ENCODE measurements around the gene SPON2. TPM values are rescaled to one million over a fixed set of nuclear protein-coding genes. Genes with fewer than 3 reads are reported as not detected.

The SPON2 gene
- total RNA-seq, 1 donor from 2014 or later: 13.9 TPM

DNA sequence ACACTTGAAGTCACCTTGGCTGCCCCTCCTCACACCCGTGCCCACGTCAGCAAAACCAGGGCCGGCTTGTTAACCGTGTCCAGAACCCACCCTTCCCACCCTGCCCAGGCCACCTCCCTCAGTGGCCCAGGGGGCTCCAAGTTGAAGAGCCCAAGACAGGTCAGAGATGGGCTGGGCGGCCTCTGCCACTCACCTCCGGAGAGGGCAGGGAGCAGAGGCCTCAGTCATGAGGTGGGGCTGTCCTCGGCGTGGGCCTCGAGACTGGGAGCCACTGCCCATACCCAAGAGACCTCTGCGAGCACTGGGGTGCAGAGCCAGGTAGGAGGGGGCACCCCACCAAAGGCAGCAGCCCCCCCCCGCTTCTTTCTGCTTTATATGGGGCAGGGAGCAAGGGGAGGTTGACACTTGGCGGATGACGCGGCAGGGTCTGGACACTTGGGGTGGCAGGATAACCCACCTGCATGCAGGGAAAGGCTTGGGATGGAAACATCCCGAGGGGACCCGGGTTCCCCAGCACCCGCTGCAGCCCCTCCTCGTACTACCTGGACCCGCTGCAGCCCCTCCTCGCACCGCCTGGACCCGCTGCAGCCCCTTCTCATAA, 38.0 kb upstream of the SPON2 start:
- Histone ChIP-seq H3K36me3 (peaks cover 50% of the 10 kb centered on the region), H3K27ac (replicated peaks) (peak overlapping the region; percentile 85), H3K27me3 (ENCODE audit: low read depth) (no peaks in the 10 kb centered on the region), H3K9me3 (replicated peaks) (no peaks in the 10 kb centered on the region), H3K4me3 (peak overlapping the region; percentile 39), H3K4me1 (peaks cover 58% of the 10 kb centered on the region)
- TF ChIP-seq, protein P1, sequence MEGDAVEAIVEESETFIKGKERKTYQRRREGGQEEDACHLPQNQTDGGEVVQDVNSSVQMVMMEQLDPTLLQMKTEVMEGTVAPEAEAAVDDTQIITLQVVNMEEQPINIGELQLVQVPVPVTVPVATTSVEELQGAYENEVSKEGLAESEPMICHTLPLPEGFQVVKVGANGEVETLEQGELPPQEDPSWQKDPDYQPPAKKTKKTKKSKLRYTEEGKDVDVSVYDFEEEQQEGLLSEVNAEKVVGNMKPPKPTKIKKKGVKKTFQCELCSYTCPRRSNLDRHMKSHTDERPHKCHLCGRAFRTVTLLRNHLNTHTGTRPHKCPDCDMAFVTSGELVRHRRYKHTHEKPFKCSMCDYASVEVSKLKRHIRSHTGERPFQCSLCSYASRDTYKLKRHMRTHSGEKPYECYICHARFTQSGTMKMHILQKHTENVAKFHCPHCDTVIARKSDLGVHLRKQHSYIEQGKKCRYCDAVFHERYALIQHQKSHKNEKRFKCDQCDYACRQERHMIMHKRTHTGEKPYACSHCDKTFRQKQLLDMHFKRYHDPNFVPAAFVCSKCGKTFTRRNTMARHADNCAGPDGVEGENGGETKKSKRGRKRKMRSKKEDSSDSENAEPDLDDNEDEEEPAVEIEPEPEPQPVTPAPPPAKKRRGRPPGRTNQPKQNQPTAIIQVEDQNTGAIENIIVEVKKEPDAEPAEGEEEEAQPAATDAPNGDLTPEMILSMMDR (IDR thresholded peaks at IDR 0.05; ENCODE audit: borderline replicate concordance): no peak
- intact Hi-C loops (cut with micrococcal nuclease): no loop called here
- peak; percentile 17 for DNase-seq

DNA sequence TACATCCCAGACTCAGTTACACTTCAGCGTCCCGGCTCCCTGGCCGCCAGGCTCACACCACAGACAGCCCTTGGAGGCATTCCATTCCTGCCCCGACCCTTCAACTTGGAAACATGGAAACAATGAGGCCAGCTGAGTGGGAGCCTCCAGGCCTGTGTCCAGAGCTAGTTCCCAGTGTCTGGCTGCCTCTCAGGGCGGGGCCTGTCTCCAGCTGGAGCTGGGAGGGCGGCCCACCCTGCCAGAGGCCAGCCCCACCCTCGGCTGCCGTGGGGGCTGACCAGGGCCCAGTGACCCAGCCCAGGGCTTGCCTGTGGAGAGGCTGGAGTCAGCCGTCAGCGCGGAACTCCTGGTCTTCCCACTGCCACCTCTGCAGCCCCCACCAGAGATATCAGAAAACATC, 37.4 kb upstream of the SPON2 start:
- Histone ChIP-seq H3K4me3 (peak overlapping the region; percentile 39), H3K27me3 (ENCODE audit: low read depth) (no peaks in the 10 kb centered on the region), H3K27ac (replicated peaks) (peak overlapping the region; percentile 85), H3K9me3 (replicated peaks) (no peaks in the 10 kb centered on the region), H3K36me3 (peaks cover 45% of the 10 kb centered on the region), H3K4me1 (peaks cover 53% of the 10 kb centered on the region)
- intact Hi-C loops (cut with micrococcal nuclease): no loop called here
- peak; percentile 88 for DNase-seq
- TF ChIP-seq, protein P1 (IDR thresholded peaks at IDR 0.05; ENCODE audit: borderline replicate concordance): no peak

DNA sequence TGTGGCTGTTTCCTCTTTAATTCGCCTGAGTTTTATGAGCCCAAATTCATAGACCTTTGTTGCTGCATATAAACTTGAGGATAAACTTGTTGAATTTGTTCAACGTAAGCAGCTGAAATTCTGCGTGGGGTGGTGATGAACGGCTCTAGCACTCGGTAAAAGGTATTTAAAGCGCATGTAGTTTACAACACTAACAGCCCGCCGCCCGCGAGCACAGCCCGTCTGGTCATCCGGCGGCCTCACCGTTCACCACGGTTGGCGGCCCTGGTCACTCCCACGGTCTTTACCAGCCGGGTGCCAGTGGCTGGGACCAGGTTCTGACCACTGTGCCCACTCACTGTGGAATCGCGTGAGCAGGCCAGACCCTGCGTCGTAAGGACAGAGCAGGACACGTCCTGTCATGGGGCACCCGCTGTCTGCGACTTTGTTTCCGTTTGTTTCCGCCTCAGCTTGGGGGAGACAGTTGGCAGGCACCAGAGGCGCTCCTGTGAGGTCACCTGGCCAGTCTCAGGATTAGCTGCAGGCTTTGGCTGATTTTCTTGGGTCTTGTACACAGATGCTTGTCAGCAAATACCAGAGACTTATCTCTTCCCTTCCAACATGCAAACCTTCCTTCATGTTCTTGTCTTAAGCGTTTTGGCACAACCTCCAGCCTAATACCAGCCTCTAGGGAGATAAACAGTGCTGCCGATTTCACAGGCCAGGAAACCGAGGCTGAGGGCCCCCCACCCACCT, 36.8 kb upstream of the SPON2 start:
- peak; percentile 32 for DNase-seq
- H3K4me1 ChIP-seq: peaks cover 49% of the 10 kb centered on the region
- peak overlapping the region; percentile 33 for H3K4me3 ChIP-seq
- H3K27ac ChIP-seq (replicated peaks): peak overlapping the region; percentile 85
- intact Hi-C loops (cut with micrococcal nuclease): no loop called here
- H3K27me3 ChIP-seq (ENCODE audit: low read depth): no peaks in the 10 kb centered on the region
- H3K36me3 ChIP-seq: peaks cover 38% of the 10 kb centered on the region
- TF ChIP-seq, protein P1 (IDR thresholded peaks at IDR 0.05; ENCODE audit: borderline replicate concordance): no peak
- H3K9me3 ChIP-seq (replicated peaks): no peaks in the 10 kb centered on the region

DNA sequence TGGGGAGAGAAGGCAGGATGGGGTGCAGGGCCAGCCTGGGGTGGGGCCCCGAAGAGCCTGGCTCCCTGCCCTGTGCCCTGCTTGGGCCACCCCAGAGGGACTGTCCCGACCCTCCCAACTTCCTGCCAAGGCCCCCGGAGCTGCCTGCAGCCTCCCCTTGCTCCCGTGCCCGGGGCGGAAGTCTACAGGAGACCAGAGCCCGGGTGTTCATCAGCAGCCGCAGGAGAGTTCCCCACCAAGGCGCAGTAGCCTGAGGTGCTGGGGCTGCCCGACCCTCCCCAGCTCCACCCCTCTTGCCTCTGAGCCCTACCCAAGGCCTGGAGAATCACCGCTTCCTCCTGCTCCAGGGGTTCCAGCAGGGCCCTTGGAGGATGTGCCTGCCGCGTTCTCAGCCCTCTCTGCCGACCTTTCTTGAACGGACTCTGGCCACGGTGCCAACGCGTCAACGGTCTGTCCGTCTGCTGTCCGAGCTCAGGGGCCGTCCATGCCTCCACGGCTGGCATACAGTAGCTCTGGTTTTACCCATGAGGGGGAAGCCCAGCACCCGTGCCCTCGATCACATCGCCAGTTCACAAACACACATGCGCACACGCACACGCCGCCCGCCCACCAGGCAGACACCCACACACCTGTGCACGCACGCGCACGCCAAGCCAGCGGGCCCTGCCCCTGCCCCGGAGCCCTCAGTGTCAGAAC, 36.0 kb upstream of the SPON2 start:
- TF ChIP-seq, protein P1 (IDR thresholded peaks at IDR 0.05; ENCODE audit: borderline replicate concordance): no peak
- Histone ChIP-seq H3K4me3 (peak overlapping the region; percentile 33), H3K4me1 (peaks cover 49% of the 10 kb centered on the region), H3K36me3 (peaks cover 31% of the 10 kb centered on the region), H3K27me3 (ENCODE audit: low read depth) (no peaks in the 10 kb centered on the region), H3K27ac (replicated peaks) (peak overlapping the region; percentile 85), H3K9me3 (replicated peaks) (no peaks in the 10 kb centered on the region)
- intact Hi-C loops (cut with micrococcal nuclease): no loop called here
- peak; percentile 43 for DNase-seq

DNA sequence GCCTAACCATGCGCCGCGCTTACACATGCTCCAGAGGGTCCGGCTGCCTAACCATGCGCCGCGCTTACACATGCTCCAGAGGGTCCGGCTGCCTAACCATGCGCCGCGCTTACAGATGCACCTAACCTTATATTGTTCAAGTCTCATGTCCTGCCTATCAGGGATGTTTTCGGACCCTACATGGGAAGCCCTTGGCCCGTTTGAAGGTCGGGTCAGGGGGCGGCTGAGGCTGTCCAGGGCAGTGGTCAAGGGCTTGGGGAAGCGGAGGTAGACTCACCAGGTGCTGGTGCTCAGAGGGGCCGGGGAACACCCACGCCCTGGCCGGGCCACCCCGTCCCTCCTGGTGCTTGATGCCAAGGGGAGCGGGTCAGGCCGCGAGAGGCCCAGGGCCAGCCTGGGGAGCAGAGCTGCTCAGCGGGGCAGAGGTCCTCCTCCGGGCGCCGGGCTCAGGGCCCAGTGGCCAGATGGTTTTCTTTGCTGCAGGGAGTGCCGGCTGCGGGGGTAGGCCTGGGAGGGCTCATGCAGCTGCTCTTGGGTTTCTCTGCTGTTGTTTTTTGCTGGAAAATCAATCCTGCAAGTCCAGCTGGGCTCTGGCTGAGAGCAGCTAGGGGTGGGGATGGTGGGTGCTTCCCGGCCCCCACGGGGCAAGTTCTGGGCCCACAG, 35.4 kb upstream of the SPON2 start:
- peaks cover 52% of the 10 kb centered on the region for H3K4me1 ChIP-seq
- TF ChIP-seq, protein P1 (IDR thresholded peaks at IDR 0.05; ENCODE audit: borderline replicate concordance): no peak
- H3K4me3 ChIP-seq: peak overlapping the region; percentile 33
- intact Hi-C loops (cut with micrococcal nuclease): no loop called here
- peak; percentile 76 for DNase-seq
- H3K27ac ChIP-seq (replicated peaks): peak overlapping the region; percentile 85
- peaks cover 24% of the 10 kb centered on the region for H3K36me3 ChIP-seq
- H3K9me3 ChIP-seq (replicated peaks): no peaks in the 10 kb centered on the region
- no peaks in the 10 kb centered on the region for H3K27me3 ChIP-seq (ENCODE audit: low read depth)
